NCI-H345 (cell line): ENCODE results near the gene MYL6B.
"Not testable (repeated sequence)": the region's sequence is repeated elsewhere in the genome, so short reads cannot be mapped to it uniquely, and the experiment has no call there.

ENCODE experiments used
- DNase-seq: peaks from one replicate; lab custom pipeline; 2025; lab: John Stamatoyannopoulos, UW

The MYL6B gene

DNA sequence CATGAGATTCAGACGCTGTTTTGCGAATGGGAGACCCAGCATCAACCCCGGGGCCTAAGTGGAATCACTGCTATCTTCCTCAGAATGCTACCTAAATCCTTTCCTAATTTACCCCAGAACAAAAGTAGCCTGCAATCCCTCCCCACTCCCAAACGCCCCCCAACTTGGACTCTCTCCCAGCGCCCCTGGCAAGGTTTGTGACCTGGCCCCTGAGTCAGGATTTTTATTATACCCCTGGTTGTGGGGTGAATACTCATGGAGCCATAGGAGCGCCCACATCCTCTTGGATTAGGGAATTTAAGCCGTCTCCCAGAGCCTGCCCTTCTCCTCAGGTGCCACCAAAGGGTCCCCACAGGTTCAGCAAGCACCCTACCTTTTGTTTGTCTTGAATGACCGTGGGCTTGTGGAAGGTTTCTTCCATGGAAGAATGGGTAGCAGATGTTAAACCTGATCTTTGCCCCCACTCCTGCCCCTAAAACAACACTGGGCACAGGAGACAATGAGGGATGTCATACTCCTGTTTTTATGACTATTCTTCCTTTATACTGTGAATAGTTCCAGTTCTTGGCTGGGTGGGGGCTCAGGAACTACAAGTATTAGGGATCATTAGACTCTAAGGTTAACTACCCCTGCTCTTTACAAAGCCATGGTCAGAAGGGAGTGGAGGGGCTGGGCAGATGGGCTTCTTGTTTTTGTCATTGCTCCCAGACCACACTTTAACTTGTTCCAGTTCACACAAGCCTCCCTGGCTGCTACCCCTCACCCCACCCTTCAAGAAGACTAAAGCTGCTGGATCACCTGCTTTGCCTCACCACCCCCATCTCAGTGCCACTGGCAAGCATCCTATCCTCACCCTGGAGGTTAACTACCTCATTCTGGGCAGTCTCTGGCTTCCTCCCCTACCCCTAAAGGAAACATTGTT is 630 bp downstream of the MYL6B start:
- DNase-seq = no peak

DNA sequence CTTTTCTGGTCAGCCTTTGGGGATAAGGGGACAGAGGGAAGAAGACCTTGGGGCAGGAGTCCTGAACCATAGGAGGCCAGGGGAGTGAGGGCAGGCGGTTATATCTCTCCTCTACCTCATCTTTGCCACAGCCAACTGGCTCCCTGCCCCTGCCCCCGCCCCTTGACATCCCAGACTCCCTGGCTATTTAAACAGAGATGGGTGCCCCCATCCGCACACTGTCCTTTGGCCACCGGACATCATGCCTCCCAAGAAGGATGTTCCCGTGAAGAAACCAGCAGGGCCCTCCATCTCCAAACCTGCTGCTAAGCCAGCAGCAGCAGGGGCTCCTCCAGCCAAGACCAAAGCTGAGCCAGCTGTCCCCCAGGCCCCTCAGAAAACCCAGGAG is 1.3 kb downstream of the MYL6B start:
- no peak for DNase-seq

DNA sequence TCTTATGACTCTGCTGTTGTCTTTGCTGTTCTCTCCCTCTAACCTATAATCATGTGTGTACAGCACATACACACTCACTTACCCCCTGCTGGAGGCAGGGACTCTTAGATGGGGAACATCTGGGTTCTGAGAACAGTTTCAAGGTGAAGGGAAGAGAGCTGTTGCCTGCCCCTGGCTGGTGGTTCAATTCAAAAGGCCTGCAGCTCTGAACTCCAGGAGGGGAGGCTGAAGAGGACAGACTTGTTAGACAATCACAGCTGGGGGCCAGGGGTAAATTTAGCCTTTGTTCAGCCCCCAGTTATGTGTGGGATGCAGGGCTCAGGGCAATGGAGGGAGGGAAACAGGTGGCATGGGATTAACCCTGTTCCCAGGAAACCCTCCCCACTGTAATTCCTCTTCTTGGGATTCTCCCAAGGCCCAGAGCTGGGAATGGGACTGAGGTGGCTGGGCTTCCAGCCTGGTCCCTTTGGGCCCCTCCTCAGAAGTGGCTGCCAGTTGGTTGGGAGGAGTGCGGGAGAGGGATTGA is 1.9 kb downstream of the MYL6B start:
- peak; percentile 45 for DNase-seq

DNA sequence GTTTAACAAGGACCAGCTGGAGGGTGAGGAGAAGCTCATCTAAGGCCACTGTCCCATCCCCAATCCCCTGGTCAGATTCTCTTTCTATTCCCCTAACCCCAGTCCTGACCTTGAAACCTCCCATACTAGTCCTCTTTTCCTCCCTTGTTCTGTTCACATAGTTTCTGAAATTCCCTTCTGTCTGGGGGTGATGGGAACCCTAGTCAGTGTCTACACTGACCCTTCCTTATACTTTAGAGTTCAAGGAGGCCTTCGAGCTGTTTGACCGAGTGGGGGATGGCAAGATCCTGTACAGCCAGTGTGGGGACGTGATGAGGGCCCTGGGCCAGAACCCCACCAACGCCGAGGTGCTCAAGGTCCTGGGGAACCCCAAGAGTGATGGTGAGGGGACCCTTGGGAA is 2.4 kb downstream of the MYL6B start:
- no peak for DNase-seq

DNA sequence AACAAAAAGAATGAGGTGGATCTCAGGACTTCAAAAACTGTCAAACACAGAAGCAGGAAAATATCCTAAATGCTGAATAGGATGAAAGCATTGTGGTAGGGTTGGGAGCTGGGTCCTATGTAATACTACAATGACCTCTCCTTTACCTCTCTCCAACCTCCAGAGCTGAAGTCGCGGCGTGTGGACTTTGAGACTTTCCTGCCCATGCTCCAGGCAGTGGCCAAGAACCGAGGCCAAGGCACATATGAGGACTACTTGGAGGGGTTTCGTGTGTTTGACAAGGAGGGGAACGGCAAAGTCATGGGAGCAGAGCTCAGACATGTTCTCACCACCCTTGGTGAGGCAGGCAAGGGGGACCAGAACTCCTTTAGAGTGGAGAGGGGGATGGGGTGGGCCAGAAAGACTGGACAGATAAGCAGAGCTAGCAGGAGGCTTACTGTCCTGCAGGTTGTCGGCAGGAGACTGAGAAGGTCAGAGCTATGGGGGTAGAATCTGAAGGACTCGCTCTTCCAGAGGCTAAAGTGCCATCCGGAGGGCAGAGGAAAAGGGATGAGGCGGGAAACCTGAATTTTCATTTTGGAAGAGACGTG is 3.0 kb downstream of the MYL6B start:
- no peak for DNase-seq

DNA sequence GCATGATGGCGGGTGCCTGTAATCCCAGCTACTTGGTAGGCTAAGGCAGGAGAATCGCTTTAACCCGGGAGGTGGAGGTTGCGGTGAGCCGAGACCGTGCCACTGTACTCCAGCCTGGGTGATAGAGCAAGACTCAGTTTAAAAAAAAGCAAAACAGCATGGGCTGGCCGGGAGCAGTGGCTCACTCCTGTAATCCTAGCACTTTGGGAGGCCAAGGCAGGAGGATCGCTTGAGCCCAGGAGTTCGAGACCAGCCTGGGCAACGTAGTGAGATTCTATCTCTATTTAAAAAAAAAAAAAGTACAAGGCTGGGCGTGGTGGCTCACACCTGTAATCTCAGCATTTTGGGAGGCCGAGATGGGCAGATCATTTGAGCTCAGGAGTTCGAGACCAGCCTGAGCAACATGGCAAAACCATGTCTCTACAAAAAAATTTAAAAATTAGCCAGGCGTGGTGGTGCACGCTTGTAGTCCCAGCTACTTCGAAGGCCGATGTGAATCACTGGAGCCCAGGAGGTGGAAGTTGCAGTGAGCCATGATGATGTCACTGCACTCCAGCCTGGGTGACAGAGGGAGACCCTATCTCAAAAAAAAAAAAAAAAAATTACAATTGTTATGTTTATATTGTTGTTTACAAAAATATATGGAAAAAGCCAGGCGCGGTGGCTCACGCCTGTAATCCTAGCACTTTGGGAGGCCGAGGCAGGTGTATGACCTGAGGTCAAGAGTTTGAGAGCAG is 4.2 kb downstream of the MYL6B start:
- DNase-seq = not testable (repeated sequence)

DNA sequence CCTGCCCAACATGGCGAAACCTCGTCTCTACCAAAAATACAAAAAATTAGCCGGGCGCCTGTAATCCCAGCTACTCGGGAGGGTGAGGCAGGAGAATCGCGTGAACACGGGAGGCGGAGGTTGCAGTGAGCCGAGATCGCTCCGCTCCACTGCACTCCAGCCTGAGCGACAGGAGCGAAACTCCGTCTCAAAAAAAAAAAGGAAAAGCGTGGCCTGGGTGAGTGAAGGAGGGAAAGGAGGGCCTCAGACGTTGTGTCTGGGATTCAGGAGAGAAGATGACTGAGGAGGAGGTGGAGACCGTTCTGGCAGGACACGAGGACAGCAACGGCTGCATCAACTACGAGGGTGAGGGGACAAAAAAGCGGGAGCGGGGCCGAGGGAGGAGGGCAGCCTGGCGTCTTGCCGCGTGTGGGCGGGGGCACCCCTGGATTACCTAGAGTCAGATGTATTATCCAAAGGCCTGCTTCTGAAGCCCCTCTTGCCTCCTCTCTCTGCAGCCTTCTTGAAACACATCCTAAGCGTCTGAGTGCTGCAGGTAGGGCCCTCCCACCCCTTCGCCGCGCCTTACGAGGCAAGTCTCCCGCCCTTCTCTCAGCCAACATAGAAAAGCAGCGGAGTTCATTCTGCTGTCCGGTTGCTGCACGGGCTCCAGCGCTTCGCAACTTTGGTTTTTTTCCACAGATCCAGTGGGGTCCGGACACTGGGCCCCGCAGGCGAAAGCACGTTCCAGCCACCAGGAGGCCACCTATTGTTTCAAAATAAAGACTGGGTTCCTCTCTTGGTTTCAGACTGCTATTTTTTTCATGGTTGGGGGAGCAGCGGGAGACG is 5.0 kb downstream of the MYL6B start:
- peak; percentile 87 for DNase-seq

DNA sequence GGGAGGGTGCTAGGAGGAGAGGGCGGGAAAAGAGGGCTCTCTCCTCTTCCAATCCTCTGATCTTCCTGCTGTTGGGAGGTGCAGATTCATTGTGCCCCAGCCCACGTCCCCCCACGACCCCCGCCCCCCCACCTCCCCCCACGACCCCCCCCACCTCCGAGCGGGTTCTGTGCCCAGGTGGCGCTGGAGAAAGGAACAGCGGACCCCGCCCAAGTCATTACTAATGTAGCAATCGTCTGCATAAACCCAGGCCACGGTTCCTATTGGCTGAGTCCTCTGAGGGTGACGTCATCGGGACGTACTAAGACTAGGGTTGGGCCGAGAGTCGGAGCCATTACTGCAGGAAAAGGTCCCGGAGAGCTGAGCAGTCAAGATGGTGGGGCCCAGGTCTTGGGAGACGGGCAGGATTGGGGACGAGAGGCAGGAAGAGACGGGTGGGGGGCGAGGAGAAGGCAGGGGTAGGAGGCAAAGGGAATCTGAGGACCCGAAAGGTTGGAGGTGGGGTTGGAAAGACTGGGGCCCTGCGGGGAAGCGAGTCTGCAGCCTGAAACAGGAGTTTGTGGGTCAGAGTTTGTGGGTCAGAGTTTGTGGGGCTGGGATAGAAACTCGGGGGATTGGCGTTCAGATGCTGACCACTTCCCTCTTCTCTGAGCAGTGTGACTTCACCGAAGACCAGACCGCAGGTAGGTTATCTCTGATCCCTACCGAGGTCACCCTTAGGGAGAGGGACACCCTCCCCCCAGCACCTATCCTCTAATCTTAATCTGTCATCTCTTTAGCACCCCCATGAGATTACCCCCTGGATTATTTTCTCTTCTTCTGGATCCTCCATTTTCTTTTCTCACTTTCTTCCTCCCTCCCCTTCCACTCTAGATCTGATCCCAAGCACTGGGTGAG is 5.9 kb downstream of the MYL6B start, which contains the start of gene MYL6:
Gene MYL6 (plus strand): TSS at position 331 of the 897 bp plus-strand sequence. CDS start 43 bp downstream, at position 374.
- DNase-seq = peak; percentile 99

DNA sequence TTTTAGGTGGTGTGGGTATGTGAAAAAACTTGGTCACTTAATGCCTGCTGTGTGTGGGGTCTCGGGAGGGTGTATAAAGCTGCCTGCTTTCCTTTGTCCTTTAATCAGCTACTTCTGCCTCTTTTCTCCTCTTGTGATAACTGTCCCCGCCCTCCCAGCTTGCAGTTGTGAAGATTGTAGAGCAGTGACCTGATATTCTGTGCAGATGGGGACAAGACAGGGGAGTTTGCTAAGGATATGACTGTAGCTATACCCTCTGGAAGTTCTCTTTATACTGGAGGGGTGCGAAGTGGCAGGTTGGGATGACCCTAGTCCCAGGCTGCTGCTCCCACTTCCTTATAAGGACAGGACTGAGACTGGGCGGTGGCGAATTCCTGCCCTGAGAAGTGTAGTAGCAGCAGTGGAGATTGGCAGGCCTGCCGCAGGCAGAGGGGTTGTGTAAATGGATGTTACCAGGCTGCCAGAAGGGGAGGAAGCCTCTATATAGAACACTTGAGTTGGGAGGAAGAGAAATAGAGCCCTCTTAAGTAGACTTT is 6.6 kb downstream of the MYL6B start:
- DNase-seq = peak; percentile 36

DNA sequence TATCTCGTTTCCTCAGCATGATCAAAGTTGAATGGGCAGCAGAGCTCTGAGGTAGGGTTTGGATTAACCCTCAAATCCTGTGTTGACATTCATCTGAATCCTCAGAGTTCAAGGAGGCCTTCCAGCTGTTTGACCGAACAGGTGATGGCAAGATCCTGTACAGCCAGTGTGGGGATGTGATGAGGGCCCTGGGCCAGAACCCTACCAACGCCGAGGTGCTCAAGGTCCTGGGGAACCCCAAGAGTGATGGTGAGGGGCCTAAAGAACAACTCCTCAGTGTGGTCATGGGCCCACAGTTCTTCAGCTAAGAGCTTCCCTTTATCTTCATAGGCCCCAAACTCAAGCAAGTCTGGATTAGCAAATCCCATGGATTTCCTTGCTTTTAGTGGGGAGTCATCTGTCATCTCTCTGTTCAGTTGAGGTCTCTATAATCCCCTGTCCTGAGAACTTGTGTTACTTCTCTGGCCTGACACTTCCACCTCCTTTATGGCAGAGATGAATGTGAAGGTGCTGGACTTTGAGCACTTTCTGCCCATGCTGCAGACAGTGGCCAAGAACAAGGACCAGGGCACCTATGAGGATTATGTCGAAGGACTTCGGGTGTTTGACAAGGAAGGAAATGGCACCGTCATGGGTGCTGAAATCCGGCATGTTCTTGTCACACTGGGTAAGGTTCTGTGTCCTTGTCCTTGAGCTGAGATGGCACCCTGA is 7.2 kb downstream of the MYL6B start:
- DNase-seq = no peak

DNA sequence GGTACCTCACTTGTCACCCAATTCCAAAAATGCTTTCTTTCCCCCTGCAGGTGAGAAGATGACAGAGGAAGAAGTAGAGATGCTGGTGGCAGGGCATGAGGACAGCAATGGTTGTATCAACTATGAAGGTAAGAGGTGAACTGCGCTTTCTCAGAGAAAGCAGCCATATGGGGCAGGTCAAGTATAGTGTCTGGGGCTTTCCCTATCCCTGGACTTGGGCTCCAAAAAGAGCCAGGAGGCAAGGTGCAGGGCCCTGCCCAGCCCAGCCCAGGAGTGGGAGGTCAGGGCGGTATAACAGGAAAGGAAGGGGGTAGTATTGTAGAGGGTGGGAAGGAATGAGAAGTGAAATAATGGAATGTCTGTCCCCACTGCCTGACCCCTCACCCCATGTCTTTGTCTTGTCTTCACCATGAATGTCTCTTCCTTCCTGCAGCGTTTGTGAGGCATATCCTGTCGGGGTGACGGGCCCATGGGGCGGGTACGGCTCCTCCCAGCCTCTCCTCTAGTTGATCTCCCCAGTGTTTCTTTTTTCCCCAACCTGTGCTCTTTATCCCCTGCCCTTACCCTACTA is 7.9 kb downstream of the MYL6B start:
- DNase-seq = no peak

DNA sequence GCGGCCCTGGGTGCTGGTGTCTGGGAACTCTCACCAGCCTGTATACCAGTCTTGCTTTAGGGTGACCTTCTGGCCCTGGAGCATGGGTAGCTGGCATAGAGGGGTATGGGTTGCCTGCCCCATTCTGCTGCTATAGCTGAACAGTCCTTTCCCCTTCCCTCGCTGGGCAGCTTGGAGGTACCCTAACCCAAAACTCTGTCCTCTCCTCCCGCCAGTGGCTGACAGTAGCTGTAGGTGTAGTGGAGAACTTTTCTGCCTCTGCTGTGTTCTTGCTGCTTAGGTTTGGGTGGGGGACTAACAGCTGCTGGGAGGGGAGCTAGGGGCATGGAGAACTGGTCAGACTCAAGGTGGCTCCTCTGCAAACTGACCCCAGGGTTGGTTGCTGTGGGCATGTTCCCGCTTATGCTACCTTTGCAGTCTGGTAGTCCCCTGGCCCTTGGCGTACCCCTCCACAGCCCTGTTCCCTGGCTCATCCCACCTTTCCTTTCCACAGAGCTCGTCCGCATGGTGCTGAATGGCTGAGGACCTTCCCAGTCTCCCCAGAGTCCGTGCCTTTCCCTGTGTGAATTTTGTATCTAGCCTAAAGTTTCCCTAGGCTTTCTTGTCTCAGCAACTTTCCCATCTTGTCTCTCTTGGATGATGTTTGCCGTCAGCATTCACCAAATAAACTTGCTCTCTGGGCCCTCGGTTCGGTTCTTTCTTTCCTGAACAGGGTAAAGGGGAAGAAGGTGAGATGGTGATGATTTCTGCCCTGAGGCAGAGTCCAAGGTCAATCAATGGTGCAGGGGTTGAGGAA is 8.7 kb downstream of the MYL6B start:
- no peak for DNase-seq

DNA sequence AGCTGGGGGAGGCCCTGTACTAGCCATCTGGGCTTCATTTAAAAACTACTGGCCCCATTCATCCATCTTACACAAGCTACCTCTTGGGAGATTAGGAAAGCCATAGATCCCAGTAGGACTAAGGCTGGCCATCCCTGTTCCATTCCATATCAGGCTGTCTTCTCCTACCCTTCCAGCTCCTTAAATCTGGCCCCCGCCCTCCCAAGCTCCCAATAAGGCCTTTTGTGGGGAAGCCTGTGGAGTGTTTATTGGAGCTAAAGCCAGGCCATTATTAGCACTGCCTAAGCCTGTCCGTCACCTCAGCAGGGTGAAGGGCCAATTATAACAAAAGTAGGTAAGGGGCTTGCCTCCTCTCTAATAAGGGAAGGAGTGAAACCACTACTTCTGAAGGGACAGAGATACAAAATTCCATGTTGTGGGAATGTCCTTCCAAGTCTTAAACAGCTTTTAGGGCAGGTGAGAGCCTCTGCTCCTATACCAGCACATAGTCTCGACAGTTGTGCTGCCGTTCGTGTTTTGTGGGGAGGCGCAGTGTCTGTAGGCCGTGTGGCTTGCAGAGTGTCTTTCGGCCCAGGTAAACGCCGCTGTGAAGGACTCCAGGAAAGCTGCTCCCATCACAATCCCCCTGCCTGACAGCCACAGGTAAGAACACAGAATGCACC is 9.4 kb downstream of the MYL6B start:
- no peak for DNase-seq

DNA sequence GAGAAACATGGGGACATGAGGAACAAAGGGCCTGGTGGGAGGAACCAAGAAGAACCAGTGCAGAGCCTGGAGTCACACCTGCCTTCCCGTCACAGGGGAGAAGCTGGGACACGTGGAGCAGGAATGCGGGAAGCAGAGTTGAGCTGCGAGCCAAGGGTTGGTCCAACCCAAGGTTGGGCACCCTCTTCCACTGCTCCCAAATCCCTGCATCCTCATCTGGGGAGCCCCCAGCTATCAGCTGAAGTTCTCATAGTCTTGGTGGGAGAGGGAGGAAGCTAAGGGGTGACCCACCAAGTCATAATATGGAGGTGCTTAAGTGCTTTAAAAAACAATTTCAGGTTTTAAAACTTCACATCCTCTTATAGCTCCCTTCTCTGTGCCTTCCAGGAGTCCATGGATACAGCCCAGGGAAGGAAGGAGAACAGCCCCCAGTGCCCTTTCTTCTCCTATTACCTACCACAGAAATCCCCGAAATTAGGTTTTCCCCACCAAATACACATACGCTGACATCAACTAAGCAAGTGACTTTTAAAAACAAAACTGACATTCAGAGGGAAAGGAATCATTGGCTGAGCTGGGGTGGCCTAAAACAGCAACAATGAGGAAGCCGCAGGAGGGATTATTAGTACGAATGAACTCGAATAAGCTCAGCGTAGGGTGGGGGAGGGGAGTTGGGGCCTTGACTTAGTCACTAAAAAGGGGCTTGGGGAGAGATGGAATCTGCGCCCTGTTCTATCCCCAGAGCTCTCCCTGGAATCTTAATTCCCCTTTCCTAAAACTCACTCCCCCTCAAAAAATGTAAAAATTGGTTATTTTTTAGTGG is 10.3 kb downstream of the MYL6B start:
- no peak for DNase-seq

DNA sequence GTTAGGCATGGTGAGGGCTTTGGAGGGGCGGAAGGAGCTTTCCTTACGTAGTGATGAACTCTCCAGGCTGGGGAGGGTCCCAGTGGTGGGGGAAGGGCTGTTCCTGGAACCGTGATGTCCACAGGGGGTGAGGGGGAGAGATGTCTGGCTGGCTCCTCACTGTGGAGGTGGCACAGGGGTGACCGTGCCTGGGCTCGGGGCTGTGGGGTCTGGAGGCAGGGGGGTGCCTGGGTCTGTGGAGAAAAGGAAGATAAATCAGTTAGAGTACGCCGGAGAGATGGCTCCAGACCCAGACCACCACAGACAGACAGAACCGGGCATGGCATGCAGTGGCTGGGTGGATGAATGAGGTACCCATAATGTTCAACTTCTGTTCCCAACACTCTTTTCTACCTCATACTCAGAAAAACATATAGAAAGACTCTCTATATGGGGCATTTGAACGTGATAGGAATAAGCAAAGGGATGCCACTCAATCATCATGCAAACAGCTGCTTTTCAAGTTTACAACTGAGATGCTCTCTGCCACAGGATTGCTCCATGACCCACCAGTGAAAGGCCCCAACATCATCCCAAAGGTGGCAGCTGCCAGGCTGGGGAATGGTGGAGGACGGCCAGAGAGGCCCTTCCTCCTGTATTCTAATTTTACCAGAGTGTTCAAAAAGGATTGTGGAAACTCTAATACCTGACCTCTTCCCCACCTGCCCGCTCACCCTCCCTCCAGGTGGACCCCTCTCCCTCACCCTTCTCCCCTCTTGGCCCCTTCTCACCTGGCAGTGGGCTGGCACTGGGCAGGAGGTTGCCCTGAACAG is 11.4 kb downstream of the MYL6B start:
- no peak for DNase-seq

DNA sequence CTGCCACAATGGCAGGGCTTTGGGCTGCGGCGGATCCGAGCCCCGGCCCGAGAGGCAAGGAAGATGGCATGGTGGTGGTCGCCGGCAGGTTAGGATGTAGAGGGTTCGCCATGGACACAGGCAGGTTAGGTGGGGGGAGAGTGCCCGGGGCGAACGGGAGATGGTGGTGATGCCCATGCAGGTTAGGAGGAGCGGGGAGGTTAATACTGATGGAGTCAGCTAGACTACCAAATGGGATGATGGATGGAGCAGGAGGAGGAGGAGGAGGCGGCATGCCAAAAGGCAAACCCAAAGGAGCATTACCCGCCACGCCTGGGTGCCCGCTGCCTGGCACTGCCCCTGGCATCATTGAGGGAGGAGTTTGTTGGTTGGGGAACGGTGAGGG is 11.9 kb downstream of the MYL6B start:
- DNase-seq = no peak
